ENCODE data around the gene FNDC3B. TPM values are rescaled to one million over a fixed set of nuclear protein-coding genes. Genes with fewer than 3 reads are reported as not detected.

FNDC3B gene
- total RNA-seq, 1 donor from 2014 or later: 24.7 TPM

DNA sequence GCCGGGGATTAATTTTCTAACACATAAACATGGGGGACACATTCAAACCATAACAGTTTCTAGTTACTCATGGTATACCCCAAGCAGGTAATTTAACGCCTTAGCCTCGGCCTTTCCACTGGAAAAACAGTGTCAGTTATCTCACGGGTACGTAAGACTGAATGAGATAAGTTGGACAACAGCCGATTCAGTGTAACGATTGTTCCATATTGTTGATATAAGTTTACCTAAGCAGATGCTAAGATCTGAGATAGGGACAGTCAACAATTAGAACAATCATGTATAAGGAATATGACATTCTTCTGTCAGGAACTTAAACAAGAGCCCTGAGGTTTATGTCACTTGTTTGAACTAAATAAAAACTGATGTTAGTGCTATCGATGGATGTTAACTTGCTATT lies 278.1 kb downstream of the FNDC3B start:
- H3K4me1 Mint-ChIP-seq (ENCODE audit: low read depth): peaks cover 18% of the 10 kb centered on the region
- H3K27me3 Mint-ChIP-seq (ENCODE audit: low read depth): no peaks in the 10 kb centered on the region
- no peak for DNase-seq (ENCODE audit: low spot score)
- H3K36me3 Mint-ChIP-seq (ENCODE audit: low read depth): peaks cover 24% of the 10 kb centered on the region
- no peak overlapping the region for H3K27ac Mint-ChIP-seq
- no peaks in the 10 kb centered on the region for H3K9me3 Mint-ChIP-seq
- H3K4me3 Mint-ChIP-seq (ENCODE audit: low read depth): no peak overlapping the region
- intact Hi-C loops (cut with micrococcal nuclease): no loop called here

DNA sequence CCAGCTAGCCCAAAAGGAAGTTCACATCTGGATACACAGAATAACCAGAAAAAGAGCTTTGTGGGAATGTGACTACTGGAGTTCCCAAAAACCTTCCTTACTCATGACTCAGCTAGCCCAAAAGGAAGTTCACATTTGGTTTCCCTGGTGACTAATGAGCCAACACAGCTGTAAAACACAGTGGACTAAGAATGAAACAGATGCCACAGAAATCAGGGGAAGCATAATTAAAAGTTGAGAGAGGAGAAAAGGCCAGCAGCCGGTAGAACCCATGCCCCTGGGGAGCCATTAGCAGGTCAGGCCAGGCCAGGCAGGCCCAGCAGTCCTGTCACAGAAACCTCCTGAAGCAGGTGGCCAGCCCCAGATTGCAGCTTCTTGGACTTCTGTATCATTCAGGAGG lies 278.6 kb downstream of the FNDC3B start:
- DNase-seq (ENCODE audit: low spot score): no peak
- intact Hi-C loops (cut with micrococcal nuclease): no loop called here
- H3K9me3 Mint-ChIP-seq: no peaks in the 10 kb centered on the region
- peaks cover 19% of the 10 kb centered on the region for H3K4me1 Mint-ChIP-seq (ENCODE audit: low read depth)
- no peak overlapping the region for H3K4me3 Mint-ChIP-seq (ENCODE audit: low read depth)
- H3K36me3 Mint-ChIP-seq (ENCODE audit: low read depth): peaks cover 20% of the 10 kb centered on the region
- peak overlapping the region; percentile 12 for H3K27ac Mint-ChIP-seq
- no peaks in the 10 kb centered on the region for H3K27me3 Mint-ChIP-seq (ENCODE audit: low read depth)

DNA sequence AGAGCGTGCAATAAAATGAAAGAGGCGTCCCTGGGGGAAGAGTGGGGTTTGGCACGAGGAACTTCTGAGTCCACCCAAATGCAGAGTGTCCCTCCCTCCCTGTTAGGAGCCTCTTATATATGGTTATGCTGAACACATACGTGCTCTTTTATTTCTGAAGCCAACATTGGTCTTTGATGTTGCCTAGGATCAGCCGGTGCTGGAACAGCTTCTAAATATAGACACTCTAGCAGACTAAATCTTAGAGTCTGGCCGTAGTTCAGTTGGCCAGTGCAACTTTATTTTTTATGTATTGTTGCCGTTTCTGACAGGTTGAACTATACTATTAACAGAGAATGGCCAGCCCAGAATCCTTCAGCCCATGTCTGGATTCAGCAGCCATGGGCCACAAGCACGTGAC lies 280.2 kb downstream of the FNDC3B start:
- H3K27me3 Mint-ChIP-seq (ENCODE audit: low read depth): no peaks in the 10 kb centered on the region
- H3K9me3 Mint-ChIP-seq: no peaks in the 10 kb centered on the region
- no peak overlapping the region for H3K4me3 Mint-ChIP-seq (ENCODE audit: low read depth)
- peaks cover 28% of the 10 kb centered on the region for H3K4me1 Mint-ChIP-seq (ENCODE audit: low read depth)
- intact Hi-C loops (cut with micrococcal nuclease): no loop called here
- no peak for DNase-seq (ENCODE audit: low spot score)
- H3K36me3 Mint-ChIP-seq (ENCODE audit: low read depth): peaks cover 25% of the 10 kb centered on the region
- H3K27ac Mint-ChIP-seq: no peak overlapping the region

DNA sequence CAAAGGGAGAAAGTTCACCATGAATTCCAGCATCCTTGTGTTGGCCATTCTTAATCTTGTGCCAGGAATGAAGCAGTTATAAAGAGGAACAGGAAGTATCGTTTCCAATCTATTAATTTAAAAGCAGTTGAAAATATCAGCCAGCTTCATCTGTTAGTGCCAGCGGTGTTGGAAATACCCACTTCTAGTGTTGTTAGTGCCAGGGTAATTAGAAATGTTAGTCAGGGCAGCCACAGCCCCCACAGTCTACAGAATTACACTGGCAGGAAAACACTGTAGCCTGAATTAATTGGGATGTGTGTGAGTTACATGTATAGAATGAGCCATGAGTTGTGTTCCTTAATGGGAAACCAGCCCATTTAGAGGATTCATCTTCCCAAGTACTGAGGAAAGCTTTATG lies 281.1 kb downstream of the FNDC3B start:
- DNase-seq (ENCODE audit: low spot score): no peak
- no peak overlapping the region for H3K27ac Mint-ChIP-seq
- intact Hi-C loops (cut with micrococcal nuclease): no loop called here
- H3K4me1 Mint-ChIP-seq (ENCODE audit: low read depth): peaks cover 26% of the 10 kb centered on the region
- H3K27me3 Mint-ChIP-seq (ENCODE audit: low read depth): no peaks in the 10 kb centered on the region
- H3K9me3 Mint-ChIP-seq: no peaks in the 10 kb centered on the region
- H3K36me3 Mint-ChIP-seq (ENCODE audit: low read depth): peaks cover 27% of the 10 kb centered on the region
- H3K4me3 Mint-ChIP-seq (ENCODE audit: low read depth): no peak overlapping the region

DNA sequence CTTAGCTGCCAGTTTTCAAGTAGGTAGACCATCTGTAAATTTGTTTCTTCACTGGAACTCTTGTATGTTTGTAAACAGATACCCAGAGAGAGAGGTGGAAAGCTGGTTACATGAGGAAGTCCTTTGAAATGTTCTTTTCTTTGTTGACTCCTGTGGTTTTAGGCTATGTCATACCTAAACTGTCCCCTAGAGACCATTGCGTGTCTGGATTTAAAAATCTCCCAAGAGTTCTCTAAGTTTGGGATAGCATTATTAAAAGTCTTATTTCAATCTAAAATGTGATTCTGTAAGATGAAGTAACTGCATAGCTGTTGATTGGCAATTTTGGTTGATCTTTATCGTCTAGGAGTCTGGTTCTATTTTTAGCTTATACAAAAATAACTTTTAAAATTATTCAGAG lies 281.7 kb downstream of the FNDC3B start:
- H3K4me1 Mint-ChIP-seq (ENCODE audit: low read depth): peaks cover 23% of the 10 kb centered on the region
- peaks cover 25% of the 10 kb centered on the region for H3K36me3 Mint-ChIP-seq (ENCODE audit: low read depth)
- no peaks in the 10 kb centered on the region for H3K9me3 Mint-ChIP-seq
- H3K27me3 Mint-ChIP-seq (ENCODE audit: low read depth): no peaks in the 10 kb centered on the region
- DNase-seq (ENCODE audit: low spot score): no peak
- no peak overlapping the region for H3K27ac Mint-ChIP-seq
- intact Hi-C loops (cut with micrococcal nuclease): no loop called here
- H3K4me3 Mint-ChIP-seq (ENCODE audit: low read depth): no peak overlapping the region

DNA sequence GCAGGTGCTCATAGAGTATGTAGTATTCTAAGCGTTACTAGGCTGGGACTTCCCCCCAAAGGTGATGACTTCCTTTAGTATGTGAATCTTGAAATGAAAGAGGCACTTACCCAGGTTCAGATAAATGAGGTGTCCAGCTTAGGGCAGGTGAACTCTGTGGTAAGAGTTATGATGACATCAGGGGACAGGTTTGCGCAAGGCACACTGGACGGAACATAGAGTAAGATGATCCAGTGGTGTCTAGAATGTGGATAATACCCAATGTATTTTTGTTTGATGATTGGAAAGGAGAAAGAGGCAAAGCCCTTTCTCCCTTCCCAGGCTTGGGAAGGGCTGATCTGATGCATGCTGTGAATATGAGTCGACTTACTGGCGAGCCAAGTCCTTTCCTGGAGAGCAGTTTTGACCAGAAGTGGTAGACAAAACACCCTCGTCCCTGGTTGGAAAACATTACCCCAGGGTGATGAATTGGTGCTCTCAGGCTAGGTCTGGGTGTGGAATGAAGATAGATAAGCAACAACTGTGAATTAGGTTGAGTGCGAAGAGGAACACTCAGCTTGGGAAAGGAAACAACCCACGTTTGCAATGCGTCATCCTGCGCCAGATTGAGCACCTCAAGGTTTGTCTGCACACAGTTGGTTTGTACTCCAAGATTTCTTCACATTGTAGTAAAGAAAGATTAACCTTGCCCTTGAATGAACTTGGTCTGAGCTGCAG lies 284.7 kb downstream of the FNDC3B start:
- Mint-ChIP-seq H3K4me1 (ENCODE audit: low read depth) (peaks cover 12% of the 10 kb centered on the region), H3K9me3 (no peaks in the 10 kb centered on the region), H3K4me3 (ENCODE audit: low read depth) (no peak overlapping the region), H3K27me3 (ENCODE audit: low read depth) (no peaks in the 10 kb centered on the region), H3K36me3 (ENCODE audit: low read depth) (peaks cover 16% of the 10 kb centered on the region), H3K27ac (peak overlapping the region; percentile 58)
- no peak for DNase-seq (ENCODE audit: low spot score)
- intact Hi-C loops (cut with micrococcal nuclease): no loop called here

DNA sequence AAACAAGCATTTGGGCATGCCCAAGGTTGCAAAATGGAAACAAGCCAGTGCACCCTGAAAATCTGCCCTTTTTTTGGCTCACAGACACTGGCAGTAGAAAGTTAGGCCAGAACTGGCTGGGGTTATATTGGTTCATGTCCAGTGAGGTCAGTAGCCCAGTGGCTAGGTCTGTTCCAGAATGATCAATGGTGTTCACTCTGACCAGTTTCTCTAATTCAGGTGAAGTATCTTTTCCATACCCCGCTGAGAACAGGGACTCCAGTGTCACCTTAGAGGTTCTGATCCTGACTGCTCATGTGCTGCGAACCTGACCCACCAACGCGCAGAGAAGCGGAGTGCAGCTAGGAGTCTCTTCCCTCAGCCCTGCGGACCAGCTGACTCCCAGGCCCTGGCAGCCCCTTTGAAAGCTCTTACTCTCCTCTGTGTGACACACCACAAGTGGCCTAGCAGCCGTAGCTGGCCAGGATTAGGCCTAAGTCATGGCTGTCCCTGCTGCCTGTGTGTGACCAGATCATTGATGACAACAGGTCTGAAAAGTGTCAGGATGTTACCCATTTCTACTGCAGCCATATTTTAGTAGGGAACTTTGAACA lies 285.3 kb downstream of the FNDC3B start:
- peaks cover 12% of the 10 kb centered on the region for H3K4me1 Mint-ChIP-seq (ENCODE audit: low read depth)
- no peak overlapping the region for H3K27ac Mint-ChIP-seq
- H3K4me3 Mint-ChIP-seq (ENCODE audit: low read depth): no peak overlapping the region
- H3K9me3 Mint-ChIP-seq: no peaks in the 10 kb centered on the region
- no peak for DNase-seq (ENCODE audit: low spot score)
- intact Hi-C loops (cut with micrococcal nuclease): no loop called here
- H3K27me3 Mint-ChIP-seq (ENCODE audit: low read depth): no peaks in the 10 kb centered on the region
- peaks cover 21% of the 10 kb centered on the region for H3K36me3 Mint-ChIP-seq (ENCODE audit: low read depth)

DNA sequence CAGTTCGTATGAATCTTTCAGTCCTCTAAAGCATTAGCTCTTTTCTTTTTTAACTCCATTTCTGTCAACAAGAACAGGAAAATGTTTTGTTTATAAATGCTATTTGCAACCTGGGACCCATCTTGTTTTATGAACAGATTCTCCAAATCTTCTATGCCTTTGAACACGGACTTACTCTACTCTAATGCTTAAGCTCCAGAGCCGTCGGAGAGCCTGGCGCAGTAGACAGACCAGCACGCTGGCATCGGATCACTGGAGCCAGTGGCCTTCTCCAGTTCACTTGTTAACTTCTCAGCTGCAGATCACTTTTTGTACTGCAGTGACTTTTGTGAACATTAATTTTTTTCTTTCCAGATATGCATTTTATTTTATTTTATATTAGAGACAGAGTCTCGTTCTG lies 286.1 kb downstream of the FNDC3B start:
- Mint-ChIP-seq H3K9me3 (no peaks in the 10 kb centered on the region), H3K4me3 (ENCODE audit: low read depth) (no peak overlapping the region), H3K36me3 (ENCODE audit: low read depth) (peaks cover 16% of the 10 kb centered on the region), H3K27ac (no peak overlapping the region), H3K4me1 (ENCODE audit: low read depth) (peaks cover 12% of the 10 kb centered on the region), H3K27me3 (ENCODE audit: low read depth) (no peaks in the 10 kb centered on the region)
- intact Hi-C loops (cut with micrococcal nuclease): no loop called here
- no peak for DNase-seq (ENCODE audit: low spot score)

DNA sequence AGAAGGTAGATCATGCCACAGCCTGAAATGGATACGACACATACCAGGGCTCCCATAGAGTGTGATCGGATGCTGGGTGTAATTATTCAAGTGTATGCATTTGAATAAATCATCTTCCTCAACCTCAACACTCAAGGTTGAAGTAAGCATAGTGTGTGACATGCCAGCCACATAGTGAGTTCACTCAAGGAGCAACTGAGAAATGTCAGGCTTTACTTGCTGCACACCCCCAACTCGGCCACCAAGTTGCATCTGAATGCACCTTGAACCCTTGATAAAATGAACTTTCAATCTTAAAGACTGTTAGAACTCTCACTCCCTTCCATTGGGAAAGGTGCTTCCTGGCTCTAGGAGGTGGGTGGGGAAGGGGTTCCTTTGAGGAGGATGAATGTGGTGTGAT lies 287.6 kb downstream of the FNDC3B start:
- Mint-ChIP-seq H3K9me3 (no peaks in the 10 kb centered on the region), H3K4me1 (ENCODE audit: low read depth) (peaks cover 12% of the 10 kb centered on the region), H3K36me3 (ENCODE audit: low read depth) (peaks cover 19% of the 10 kb centered on the region), H3K27me3 (ENCODE audit: low read depth) (no peaks in the 10 kb centered on the region), H3K27ac (no peak overlapping the region), H3K4me3 (ENCODE audit: low read depth) (no peak overlapping the region)
- intact Hi-C loops (cut with micrococcal nuclease): no loop called here
- DNase-seq (ENCODE audit: low spot score): no peak

DNA sequence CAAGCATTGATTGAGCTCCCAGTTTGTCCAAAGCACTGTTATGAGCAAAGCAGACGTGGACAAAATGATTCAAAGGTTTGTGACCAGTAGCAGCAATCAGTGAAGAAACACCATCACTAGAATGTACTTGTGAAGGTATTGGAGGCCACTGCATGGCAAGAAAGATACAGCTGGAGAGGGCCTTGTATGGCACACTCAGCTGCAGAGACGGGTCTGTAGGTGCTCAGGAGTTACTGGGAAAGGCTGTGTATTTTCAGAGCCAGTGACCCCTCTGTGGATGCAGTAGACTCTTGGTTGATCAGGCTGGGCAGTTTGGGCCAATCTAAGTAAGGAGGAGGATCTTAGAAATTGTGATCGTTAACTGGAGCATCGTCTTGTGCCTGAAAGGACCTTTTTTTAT lies 288.9 kb downstream of the FNDC3B start:
- H3K4me3 Mint-ChIP-seq (ENCODE audit: low read depth): no peak overlapping the region
- no peaks in the 10 kb centered on the region for H3K27me3 Mint-ChIP-seq (ENCODE audit: low read depth)
- H3K9me3 Mint-ChIP-seq: no peaks in the 10 kb centered on the region
- intact Hi-C loops (cut with micrococcal nuclease): no loop called here
- H3K4me1 Mint-ChIP-seq (ENCODE audit: low read depth): peaks cover 17% of the 10 kb centered on the region
- no peak overlapping the region for H3K27ac Mint-ChIP-seq
- DNase-seq (ENCODE audit: low spot score): no peak
- H3K36me3 Mint-ChIP-seq (ENCODE audit: low read depth): peaks cover 27% of the 10 kb centered on the region

DNA sequence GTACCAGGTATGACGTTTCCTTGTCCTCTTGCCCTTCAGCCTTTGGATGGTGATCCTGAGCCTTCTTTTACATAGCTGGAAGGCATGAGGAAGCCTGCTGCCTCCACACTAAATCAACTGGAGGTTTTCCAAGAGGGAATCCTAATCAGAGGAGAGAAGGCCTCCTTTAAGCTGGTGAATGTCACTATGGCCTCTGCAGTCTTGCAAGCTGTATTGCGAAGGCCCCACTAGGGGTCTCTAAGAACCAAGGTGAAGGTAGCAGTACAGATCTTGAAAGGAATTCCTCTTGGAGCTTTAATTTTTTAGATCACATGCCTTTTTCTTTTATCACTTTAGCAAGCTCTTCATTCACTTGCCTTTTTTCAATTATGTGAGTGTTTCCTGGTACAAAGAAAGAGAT lies 289.7 kb downstream of the FNDC3B start:
- H3K27me3 Mint-ChIP-seq (ENCODE audit: low read depth): no peaks in the 10 kb centered on the region
- H3K27ac Mint-ChIP-seq: no peak overlapping the region
- peaks cover 24% of the 10 kb centered on the region for H3K36me3 Mint-ChIP-seq (ENCODE audit: low read depth)
- peaks cover 13% of the 10 kb centered on the region for H3K4me1 Mint-ChIP-seq (ENCODE audit: low read depth)
- DNase-seq (ENCODE audit: low spot score): no peak
- intact Hi-C loops (cut with micrococcal nuclease): no loop called here
- H3K4me3 Mint-ChIP-seq (ENCODE audit: low read depth): no peak overlapping the region
- H3K9me3 Mint-ChIP-seq: no peaks in the 10 kb centered on the region

DNA sequence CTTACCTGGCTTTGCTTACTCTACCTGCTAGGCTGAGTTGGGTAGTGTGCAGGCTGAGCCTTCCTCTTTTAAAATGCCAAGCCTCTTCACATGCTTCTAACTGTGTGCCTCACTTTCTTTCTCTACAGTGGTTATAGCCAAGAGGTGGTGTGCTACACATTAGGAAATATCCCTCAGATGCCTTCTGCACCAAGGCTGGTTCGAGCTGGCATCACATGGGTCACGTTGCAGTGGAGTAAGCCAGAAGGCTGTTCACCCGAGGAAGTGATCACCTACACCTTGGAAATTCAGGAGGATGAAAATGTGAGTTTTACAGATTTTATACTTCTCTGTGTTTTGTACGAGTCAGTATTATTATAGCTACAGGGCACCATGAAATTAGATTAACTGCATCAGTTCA lies 291.0 kb downstream of the FNDC3B start:
- no peak overlapping the region for H3K4me3 Mint-ChIP-seq (ENCODE audit: low read depth)
- no peaks in the 10 kb centered on the region for H3K9me3 Mint-ChIP-seq
- peaks cover 22% of the 10 kb centered on the region for H3K36me3 Mint-ChIP-seq (ENCODE audit: low read depth)
- peaks cover 10% of the 10 kb centered on the region for H3K4me1 Mint-ChIP-seq (ENCODE audit: low read depth)
- H3K27me3 Mint-ChIP-seq (ENCODE audit: low read depth): no peaks in the 10 kb centered on the region
- no peak overlapping the region for H3K27ac Mint-ChIP-seq
- DNase-seq (ENCODE audit: low spot score): no peak
- intact Hi-C loops (cut with micrococcal nuclease): loop anchor here (5.0 to 10.0 kb wide), 4 partner anchors 147 to 686 kb away; no protein-coding TSS in a partner anchor

DNA sequence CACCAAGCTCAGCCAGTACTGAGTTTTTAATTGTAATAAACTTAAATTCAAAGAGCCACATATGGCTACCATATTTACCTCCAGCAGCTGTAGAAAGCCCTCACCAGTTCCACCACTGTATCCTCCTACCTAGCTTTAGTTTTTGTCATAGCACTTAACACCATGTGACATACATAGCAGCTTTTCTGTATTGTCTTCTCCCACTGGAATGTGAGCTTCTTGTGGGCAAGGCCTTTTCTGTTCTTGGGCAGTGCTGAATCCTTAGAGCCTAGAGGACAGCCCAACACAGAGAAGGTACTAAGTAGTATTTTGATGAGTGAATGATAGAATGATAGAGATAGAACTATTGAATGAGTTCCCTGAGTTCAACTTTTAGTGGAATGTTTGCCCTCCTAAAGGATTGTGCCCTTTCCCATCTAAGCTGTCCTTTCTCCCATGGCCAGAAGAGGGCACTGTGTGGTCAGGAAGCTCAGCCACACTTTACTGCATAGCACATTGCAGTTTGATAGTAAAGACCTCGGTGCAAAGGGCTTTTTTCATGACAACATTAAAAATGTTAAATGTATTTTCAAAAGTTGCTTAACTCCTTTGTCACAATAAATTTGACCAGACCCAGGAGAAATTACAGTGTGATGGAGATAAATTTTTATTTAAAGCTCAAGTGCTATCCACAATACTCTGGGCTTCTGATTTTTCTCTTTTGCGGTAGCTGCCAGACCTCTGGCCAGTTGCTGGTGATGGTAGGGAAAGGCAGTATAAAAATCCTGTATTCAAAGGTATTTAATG lies 293.1 kb downstream of the FNDC3B start:
- intact Hi-C loops (cut with micrococcal nuclease): loop anchor here (5.0 to 10.0 kb wide), 4 partner anchors 145 to 688 kb away; no protein-coding TSS in a partner anchor
- no peaks in the 10 kb centered on the region for H3K9me3 Mint-ChIP-seq
- DNase-seq (ENCODE audit: low spot score): peak; percentile 22
- no peaks in the 10 kb centered on the region for H3K27me3 Mint-ChIP-seq (ENCODE audit: low read depth)
- H3K4me3 Mint-ChIP-seq (ENCODE audit: low read depth): no peak overlapping the region
- peaks cover 10% of the 10 kb centered on the region for H3K4me1 Mint-ChIP-seq (ENCODE audit: low read depth)
- H3K27ac Mint-ChIP-seq: no peak overlapping the region
- peaks cover 22% of the 10 kb centered on the region for H3K36me3 Mint-ChIP-seq (ENCODE audit: low read depth)
